ENCODE data around the gene GNPTAB.
A peak's percentile ranks its signal among the peaks of the same experiment; 100 is the strongest.
"Not testable (repeated sequence)": the region's sequence is repeated elsewhere in the genome, so short reads cannot be mapped to it uniquely, and the experiment has no call there.

GNPTAB gene

GRCh38 chr12:101737476-101737875, 93.3 kb downstream of the GNPTAB start:
- DNase-seq (ENCODE audit: low read depth in 3 of 3): no peak

- DNase-seq (ENCODE audit: low read depth in 3 of 3): not testable (repeated sequence)
Observed at GRCh38 chr12:101734482-101734881, 96.3 kb downstream of the GNPTAB start.

- no peak for DNase-seq (ENCODE audit: low read depth in 3 of 3)
Observed at GRCh38 chr12:101733166-101733565, 97.6 kb downstream of the GNPTAB start.

- no peak for DNase-seq (ENCODE audit: low read depth in 3 of 3)
Observed at GRCh38 chr12:101732318-101732717, 98.4 kb downstream of the GNPTAB start.

GRCh38 chr12:101729842-101730241, 100.9 kb downstream of the GNPTAB start:
- no peak for DNase-seq (ENCODE audit: low read depth in 3 of 3)

GRCh38 chr12:101727098-101727497, 103.7 kb downstream of the GNPTAB start:
- DNase-seq (ENCODE audit: low read depth in 3 of 3): no peak

GRCh38 chr12:101722392-101722791, 108.4 kb downstream of the GNPTAB start:
- no peak for DNase-seq (ENCODE audit: low read depth in 3 of 3)

GRCh38 chr12:101720118-101720517, 110.6 kb downstream of the GNPTAB start:
- no peak for DNase-seq (ENCODE audit: low read depth in 3 of 3)

GRCh38 chr12:101719566-101719965, 111.2 kb downstream of the GNPTAB start:
- DNase-seq (ENCODE audit: low read depth in 3 of 3): no peak

- no peak for DNase-seq (ENCODE audit: low read depth in 3 of 3)
Observed at GRCh38 chr12:101714877-101715444, 115.8 kb downstream of the GNPTAB start.

GRCh38 chr12:101713930-101714329, 116.8 kb downstream of the GNPTAB start:
- no peak for DNase-seq (ENCODE audit: low read depth in 3 of 3)

GRCh38 chr12:101713059-101713682, 117.6 kb downstream of the GNPTAB start:
- DNase-seq (ENCODE audit: low read depth in 3 of 3): no peak

GRCh38 chr12:101710288-101710687, 120.5 kb downstream of the GNPTAB start:
- DNase-seq (ENCODE audit: low read depth in 3 of 3): no peak

- DNase-seq (ENCODE audit: low read depth in 3 of 3): no peak
Observed at GRCh38 chr12:101707131-101707782, 123.5 kb downstream of the GNPTAB start.

- DNase-seq (ENCODE audit: low read depth in 3 of 3): no peak
Observed at GRCh38 chr12:101706403-101706802, 124.4 kb downstream of the GNPTAB start.

GRCh38 chr12:101703487-101703886, 127.3 kb downstream of the GNPTAB start:
- no peak for DNase-seq (ENCODE audit: low read depth in 3 of 3)

GRCh38 chr12:101700299-101700820, 130.4 kb downstream of the GNPTAB start:
- no peak for DNase-seq (ENCODE audit: low read depth in 3 of 3)

- no peak for DNase-seq (ENCODE audit: low read depth in 3 of 3)
Observed at GRCh38 chr12:101698800-101699347, 131.9 kb downstream of the GNPTAB start.

GRCh38 chr12:101697930-101698799, 132.6 kb downstream of the GNPTAB start:
- peak in 1 of 3 donors; percentile 11 for DNase-seq (ENCODE audit: low read depth in 3 of 3)

- DNase-seq (ENCODE audit: low read depth in 3 of 3): peak; percentile 19 to 62 (median 24)
Observed at GRCh38 chr12:101697197-101697929, 133.4 kb downstream of the GNPTAB start, which contains the start of gene CHPT1. TSS of gene CHPT1 (plus strand) at chr12:101697640. CDS start at chr12:101697862, 222 bp downstream.

All from stimulated activated CD4-positive, alpha-beta T cell treated with anti-CD3 and anti-CD28 coated beads, TNF-alpha, amount 100 ng/mL, for 48 hours (primary cell).